Urinary bladder (tissue), 4 donors: ENCODE data around the gene DNAJB12. TPM values are rescaled to one million over a fixed set of nuclear protein-coding genes. Genes with fewer than 3 reads are reported as not detected.

Experiments
- DNase-seq: peaks from one replicate; pipeline ENCODE4 v3.0.0-alpha.2; 2015; ENCODE audit errors: extremely low spot score
- H3K27ac ChIP-seq: one replicate; pipeline ENCODE4 v1.5.1; 2013; ENCODE audit warnings: low read depth, mild to moderate bottlenecking, moderate library complexity
- H3K36me3 ChIP-seq: one replicate; pipeline ENCODE4 v1.6.1; 2013; ENCODE audit warnings: mild to moderate bottlenecking, moderate library complexity; ENCODE audit not compliant: insufficient read depth
- H3K4me1 ChIP-seq: one replicate; pipeline ENCODE4 v1.6.1; 2013; ENCODE audit warnings: mild to moderate bottlenecking, moderate library complexity; ENCODE audit not compliant: insufficient read depth
- H3K4me3 ChIP-seq: one replicate; pipeline ENCODE4 v1.5.1; 2013; ENCODE audit warnings: low read depth, low read length
- WGBS: extraction: QIAGEN DNeasy Blood & Tissue Kit; methylation state at CpG from one replicate; pipeline ENCODE4 v1.1.7; 2013; 5-methylcytosine and 5-hydroxymethylcytosine counted together
- polyA plus RNA-seq: library from polyadenylated mRNA; stranded (reverse); fragments of 200-250 nt; gene quantifications from one replicate; pipeline ENCODE4 v1.2.3, GENCODE V29; 2013
- small RNA-seq: library from RNA; depleted of rRNA; stranded (forward); fragments of <200 nt; gene quantifications from one replicate; pipeline ENCODE3, GENCODE V24; 2014
- total RNA-seq: library from RNA; depleted of rRNA; stranded (reverse); fragments of >200 nt; gene quantifications from one replicate; pipeline ENCODE4 v1.2.3, GENCODE V29; 2014
- donor health status: healthy with polysubstance abuse.
- donor health status: healthy.

Gene DNAJB12
- total and polyA plus RNA-seq, 2 donors, result 21.9 to 26.7 TPM

DNA sequence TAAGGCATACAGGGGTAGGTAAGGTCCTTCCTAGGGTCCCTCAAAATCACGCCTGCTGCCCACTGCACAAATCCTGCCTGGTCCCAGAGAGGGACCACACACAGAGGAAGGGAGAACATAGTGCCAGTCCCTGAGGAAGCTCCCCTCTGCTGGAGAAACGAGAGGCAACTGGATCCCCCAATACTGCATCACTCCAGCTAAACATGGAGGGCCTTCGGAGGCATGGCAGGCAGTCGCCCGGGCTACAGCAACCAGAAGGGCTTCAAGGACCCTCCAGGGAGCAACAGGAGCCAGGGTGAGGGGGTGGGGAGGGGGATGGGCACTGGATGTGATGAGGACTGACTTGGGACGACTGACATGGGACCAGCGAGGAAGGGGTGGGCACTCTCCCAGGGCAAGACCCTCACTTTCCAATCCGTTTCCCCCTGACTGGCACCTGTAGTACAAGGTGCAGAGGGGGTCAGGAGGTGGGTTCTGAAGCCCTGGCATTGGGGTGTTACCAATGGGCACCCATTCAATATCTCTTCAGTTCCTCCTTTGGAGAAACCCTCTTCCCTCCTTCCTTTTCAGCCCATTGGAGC lies 59.3 kb downstream of the DNAJB12 start:
- Histone ChIP-seq H3K36me3 (no peaks in the 10 kb centered on the region), H3K27ac (no peak overlapping the region), H3K4me3 (no peak overlapping the region), H3K4me1 (peaks cover 2% of the 10 kb centered on the region)
- WGBS, result 75% methylated on average over 8 of the region's 8 CpGs
- no peak for DNase-seq

DNA sequence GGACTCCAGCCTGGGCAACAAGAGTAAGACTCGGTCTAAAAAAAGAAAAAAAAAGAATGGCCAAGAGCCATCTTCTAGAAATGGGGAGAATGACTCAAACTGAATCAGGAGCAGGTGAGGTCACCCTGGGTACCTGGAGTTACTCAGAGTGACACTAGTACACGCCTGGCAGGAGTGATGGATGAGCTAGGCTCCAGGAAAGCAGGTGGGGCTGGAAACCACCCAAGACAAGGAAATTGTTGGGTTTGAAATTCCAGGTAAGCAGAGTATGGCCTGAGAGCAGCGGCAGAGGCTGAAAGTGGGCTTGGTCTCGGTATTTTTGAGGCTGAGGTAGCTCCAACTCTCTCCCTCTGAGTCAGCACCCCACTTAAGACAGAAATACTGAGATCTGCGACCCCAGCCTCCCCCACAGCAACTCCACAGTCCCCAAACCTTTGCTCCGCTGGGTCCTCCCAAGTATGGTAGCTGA lies 62.5 kb downstream of the DNAJB12 start:
- no peaks in the 10 kb centered on the region for H3K36me3 ChIP-seq
- WGBS, result 73% methylated on average over 6 of the region's 6 CpGs
- H3K4me3 ChIP-seq, result no peak overlapping the region
- peaks cover 2% of the 10 kb centered on the region for H3K4me1 ChIP-seq
- H3K27ac ChIP-seq, result no peak overlapping the region
- no peak for DNase-seq

DNA sequence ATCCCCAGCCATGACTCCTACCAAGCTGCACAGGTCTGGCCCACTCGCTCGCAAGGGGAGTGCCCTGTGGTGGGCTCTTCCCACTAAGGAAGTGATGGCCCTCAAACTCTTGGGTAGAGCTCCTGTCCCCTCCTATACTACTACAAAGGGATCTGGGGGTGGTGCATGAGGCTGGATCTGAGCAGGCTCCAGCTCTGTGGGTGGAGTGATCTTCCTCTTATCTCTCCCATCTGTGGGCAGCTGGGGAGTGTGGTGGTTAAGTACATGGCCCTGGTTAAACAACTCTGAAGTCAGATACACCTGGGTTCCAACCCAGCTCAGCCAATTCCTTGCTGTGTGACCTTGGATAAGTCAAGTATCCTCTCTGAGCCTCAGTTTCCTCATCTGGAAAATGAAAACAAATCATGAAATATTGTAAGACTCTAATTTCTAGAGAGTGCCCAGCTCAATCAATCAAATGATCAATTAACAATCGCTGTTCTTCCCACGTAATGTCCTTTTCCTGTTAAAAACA lies 63.6 kb downstream of the DNAJB12 start:
- Histone ChIP-seq H3K4me3 (no peak overlapping the region), H3K36me3 (no peaks in the 10 kb centered on the region), H3K27ac (no peak overlapping the region), H3K4me1 (peaks cover 2% of the 10 kb centered on the region)
- WGBS, result 94% methylated on average over 4 of the region's 4 CpGs
- DNase-seq, result no peak

DNA sequence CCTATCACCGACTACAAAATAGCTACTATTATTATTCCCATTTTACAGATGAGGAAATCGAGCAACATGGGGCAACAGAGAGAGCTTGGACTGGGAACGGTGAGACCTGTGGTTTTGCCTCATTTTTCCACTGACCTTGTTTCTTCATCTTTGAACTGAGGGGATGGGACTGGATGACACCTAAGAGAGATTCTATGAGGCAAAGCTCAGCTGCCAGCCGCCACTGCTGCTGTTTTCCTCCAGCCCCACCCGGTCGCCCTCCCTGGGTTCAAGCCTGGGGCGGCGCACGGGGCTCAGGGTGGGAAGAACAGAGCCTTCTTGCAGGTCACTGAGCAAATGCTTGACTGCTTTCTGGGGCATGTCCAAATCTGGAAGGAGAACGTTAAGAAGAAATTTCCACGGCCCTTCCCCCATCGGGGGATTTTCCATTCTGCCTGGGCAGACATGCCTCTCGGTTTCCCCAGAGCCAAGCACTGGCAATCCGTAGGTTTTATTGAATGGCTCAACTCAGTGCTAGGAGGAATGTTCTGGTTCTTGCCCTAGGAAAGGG lies 68.7 kb downstream of the DNAJB12 start:
- Histone ChIP-seq H3K36me3 (no peaks in the 10 kb centered on the region), H3K4me3 (no peak overlapping the region), H3K4me1 (no peaks in the 10 kb centered on the region), H3K27ac (no peak overlapping the region)
- no peak for DNase-seq
- WGBS, result 57% methylated on average over 14 of the region's 14 CpGs

DNA sequence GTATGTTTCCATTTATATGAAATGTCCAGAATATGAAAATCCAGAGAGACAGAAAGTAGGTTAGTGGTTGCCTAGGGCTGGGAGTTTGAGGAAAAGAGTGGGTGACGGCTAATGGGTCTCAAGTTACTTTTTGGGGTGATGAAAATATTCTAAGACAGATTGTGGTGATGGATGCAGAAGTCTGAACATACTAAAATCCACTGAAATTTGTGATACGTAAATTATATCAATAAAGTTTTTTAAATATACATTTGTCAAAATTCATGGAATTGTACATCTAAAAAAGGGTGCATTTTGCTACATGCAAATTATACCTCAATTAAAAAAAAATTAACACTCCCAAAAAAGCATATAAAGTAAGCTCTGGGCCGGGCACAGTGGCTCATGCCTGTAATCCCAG lies 71.6 kb downstream of the DNAJB12 start:
- H3K4me1 ChIP-seq, result no peaks in the 10 kb centered on the region
- no peak for DNase-seq
- 98% methylated on average over 3 of the region's 3 CpGs for WGBS
- no peaks in the 10 kb centered on the region for H3K36me3 ChIP-seq
- no peak overlapping the region for H3K4me3 ChIP-seq
- H3K27ac ChIP-seq, result no peak overlapping the region

Small RNAs within 50 kb of the gene (small RNA-seq; reads per million reads assigned to genes)
- gene RNU6-805P, result not detected

Other genes starting within 250 kb of the DNAJB12 start
- gene ANAPC16, start 138.9 kb downstream of the DNAJB12 start, total RNA-seq, result 82.4 TPM
- gene ANAPC16, start 138.9 kb downstream of the DNAJB12 start, polyA plus RNA-seq, result 157 TPM
- gene ASCC1, start 138.6 kb downstream of the DNAJB12 start, total RNA-seq, result 33.5 TPM
- gene ASCC1, start 138.6 kb downstream of the DNAJB12 start, polyA plus RNA-seq, result 29.7 TPM
- gene DDIT4, start 81.0 kb downstream of the DNAJB12 start, total RNA-seq, result 137 TPM
- 277 TPM for gene DDIT4, start 81.0 kb downstream of the DNAJB12 start, polyA plus RNA-seq